Adrenal gland (tissue), 5 donors: ENCODE measurements around the gene B3GALT6.

Experiments
- CTCF ChIP-seq, 6 experiments: fragments of 450-650 bp in 4 of 6; fragments of 200-600 bp in 2 of 6; sonication (generic) in 1 of 6; IDR thresholded peaks; 1 replicate in 5 of 6; 2 replicates in 1 of 6; pipeline versions ENCODE4 v1.5.1 to v1.8.0; 2016 to 2021; ENCODE audit warnings: antibody characterized with exemption in 6 of 6, mild to moderate bottlenecking in 2 of 6, moderate library complexity in 1 of 6
- POLR2A ChIP-seq, 2 donors: fragments of 450-650 bp; IDR thresholded peaks; one replicate each; pipeline ENCODE4 v1.6.1; 2017; ENCODE audit warnings: antibody characterized with exemption in 2 of 2, mild to moderate bottlenecking in 2 of 2, moderate library complexity in 1 of 2
- donor health status: DM: no; HTN: no; CAD: no.

DNA sequence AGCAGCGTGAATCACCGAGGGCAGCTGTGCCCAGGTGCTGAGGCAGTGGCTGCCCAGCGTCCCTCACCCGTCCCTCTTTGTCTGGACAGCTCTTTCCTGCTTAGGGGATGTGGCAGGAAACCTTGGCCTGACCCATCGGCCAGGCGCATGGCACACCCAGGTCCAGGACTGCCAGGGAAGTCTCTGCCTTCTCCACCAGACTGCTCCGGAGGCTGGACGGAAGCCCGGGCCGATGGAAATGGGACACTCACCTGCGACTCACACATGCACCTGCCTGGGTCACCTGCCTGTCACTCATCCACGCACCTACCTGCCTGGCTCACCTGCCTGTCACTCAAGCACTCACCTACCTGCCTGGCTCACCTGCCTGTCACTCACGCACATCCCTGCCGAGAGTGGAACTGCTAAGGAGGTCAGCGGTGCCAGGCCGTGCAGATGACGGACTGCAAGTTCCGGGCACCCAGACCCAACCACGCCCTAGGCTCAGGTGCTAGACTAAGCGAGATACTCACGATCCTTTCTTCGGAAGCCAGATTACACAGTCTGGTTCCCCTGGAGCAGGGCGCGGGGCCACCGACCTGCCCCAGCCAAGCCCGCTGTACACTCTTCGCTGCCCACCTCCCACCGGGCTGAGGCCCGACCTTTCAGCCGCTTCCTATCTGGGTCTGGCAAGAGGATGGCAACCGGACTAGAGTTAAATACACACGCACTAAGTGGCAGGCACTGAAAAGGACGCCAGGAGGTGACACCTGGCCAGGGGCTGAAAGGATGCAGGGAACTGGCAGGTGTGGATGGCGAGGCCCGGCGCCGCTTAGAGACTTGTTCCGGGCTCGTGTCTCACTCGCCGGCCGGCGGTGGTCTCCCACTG lies 40.5 kb downstream of the B3GALT6 start:
- TF ChIP-seq CTCF (IDR thresholded peaks at IDR 0.05) (no peak), POLR2A (IDR thresholded peaks at IDR 0.05) (no peak)
